Prostate gland (tissue), 2 donors: ENCODE measurements around the gene DGCR8.

Experiments used
- POLR2A ChIP-seq: fragments of 450-650 bp; IDR thresholded peaks from one replicate; pipeline ENCODE4 v1.6.1; 2016; ENCODE audit warnings: antibody characterized with exemption, mild to moderate bottlenecking
- POLR2AphosphoS5 ChIP-seq: sonication (generic); formaldehyde crosslinking; IDR thresholded peaks from one replicate; pipeline ENCODE4 v1.6.1; 2017; ENCODE audit warnings: antibody characterized with exemption
- TF ChIP-seq, protein P1 (sequence below), 4 experiments: fragments of 200-600 bp in 2 of 4; fragments of 450-650 bp in 2 of 4; sonication (generic) in 2 of 4; IDR thresholded peaks; 1 replicate in 3 of 4; 2 replicates in 1 of 4; pipeline ENCODE4 v1.5.1; 2016 to 2019; ENCODE audit warnings: antibody characterized with exemption in 4 of 4, mild to moderate bottlenecking in 2 of 4, moderate library complexity in 2 of 4

DNA sequence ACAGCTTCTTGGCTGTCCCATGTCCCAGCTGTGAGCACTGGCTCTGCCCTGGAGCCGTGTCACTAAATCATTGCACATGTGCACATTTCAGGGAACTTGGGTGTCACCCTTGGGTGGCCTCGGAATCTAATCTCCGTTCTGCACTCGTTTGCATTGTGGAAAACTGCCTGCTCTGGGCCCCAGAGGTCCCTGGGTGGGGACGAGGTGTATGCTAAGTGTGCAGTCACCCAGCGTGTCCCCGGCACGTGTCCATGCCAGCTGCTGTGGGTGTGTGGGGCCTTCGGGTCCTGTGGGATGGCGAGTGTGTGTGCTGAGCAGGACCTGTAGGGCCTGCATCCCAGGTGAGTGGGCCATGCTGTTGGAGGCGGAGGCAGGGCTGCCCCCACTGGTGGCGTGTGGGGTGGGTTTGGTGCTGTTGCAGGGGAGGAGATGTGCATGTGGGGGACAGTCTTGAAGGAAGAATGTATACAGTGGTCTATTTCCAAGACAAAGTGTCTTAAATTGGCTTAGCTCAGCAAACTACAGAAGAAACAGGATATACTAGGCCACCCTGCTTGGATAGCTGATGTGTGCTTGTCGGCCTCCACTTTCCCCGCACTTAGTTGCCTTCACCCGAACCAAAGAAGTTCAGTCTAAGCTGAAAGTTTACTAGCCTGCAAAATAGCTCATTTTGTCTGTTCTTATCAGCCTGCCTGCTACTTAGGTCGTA, 44.5 kb upstream of the DGCR8 start:
- TF ChIP-seq, protein P1, sequence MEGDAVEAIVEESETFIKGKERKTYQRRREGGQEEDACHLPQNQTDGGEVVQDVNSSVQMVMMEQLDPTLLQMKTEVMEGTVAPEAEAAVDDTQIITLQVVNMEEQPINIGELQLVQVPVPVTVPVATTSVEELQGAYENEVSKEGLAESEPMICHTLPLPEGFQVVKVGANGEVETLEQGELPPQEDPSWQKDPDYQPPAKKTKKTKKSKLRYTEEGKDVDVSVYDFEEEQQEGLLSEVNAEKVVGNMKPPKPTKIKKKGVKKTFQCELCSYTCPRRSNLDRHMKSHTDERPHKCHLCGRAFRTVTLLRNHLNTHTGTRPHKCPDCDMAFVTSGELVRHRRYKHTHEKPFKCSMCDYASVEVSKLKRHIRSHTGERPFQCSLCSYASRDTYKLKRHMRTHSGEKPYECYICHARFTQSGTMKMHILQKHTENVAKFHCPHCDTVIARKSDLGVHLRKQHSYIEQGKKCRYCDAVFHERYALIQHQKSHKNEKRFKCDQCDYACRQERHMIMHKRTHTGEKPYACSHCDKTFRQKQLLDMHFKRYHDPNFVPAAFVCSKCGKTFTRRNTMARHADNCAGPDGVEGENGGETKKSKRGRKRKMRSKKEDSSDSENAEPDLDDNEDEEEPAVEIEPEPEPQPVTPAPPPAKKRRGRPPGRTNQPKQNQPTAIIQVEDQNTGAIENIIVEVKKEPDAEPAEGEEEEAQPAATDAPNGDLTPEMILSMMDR (IDR thresholded peaks at IDR 0.05), result no peak
- TF ChIP-seq POLR2A (no peak), POLR2AphosphoS5 (no peak)
